Measurements from ENCODE around the gene RNF144A. TPM values are rescaled to one million over a fixed set of nuclear protein-coding genes. Genes with fewer than 3 reads are reported as not detected.

RNF144A gene
- total and polyA plus RNA-seq, 10 of the 15 experiments (the other 5 are each of a cell fraction or from before 2014, with no cell fraction given) = 0.02 to 12.1 (median 0.48) TPM; not detected in 1

GRCh38 chr2:7013471-7014160, 96.4 kb downstream of the RNF144A start:
- SMC1A ChIA-PET (ENCODE audit: uncharacterized antibody, unreplicated experiment) = interaction anchor here (1.0 to 4.9 kb wide), 20 partner anchors 14 to 186 kb away, joined by 3 to 56 read pairs (median 5); no protein-coding TSS in a partner anchor
- RAD21 ChIA-PET (ENCODE audit: unreplicated experiment) = interaction anchor here (0.6 to 3.2 kb wide), 17 partner anchors 9 to 120 kb away, joined by 3 to 32 read pairs (median 4); no protein-coding TSS in a partner anchor
- no TSS peak for BruUV-seq (replicated peaks)
- Histone ChIP-seq H3K79me2 (ENCODE audit: control insufficient read depth, insufficient read depth, low read length) (no peaks in the 10 kb centered on the region), H4K20me1 (ENCODE audit: control insufficient read depth, insufficient read depth) (no peaks in the 10 kb centered on the region), H2AFZ (ENCODE audit: control insufficient read depth, low read depth, low read length) (no peak overlapping the region), H3K9ac (ENCODE audit: control insufficient read depth, insufficient read depth, low read length) (no peak overlapping the region), H3K4me3 (no peak overlapping the region), H3K36me3 (ENCODE audit: control insufficient read depth in 2 of 2, insufficient read depth in 2 of 2, low read length in 1 of 2) (no peaks in the 10 kb centered on the region), H3K27ac (ENCODE audit: control insufficient read depth, insufficient read depth) (no peak overlapping the region), H3K9me3 (replicated peaks; ENCODE audit: control insufficient read depth, insufficient read depth, low read length) (no peaks in the 10 kb centered on the region), H3K27me3 (replicated peaks in 1 of 2; ENCODE audit: control insufficient read depth in 2 of 2, insufficient read depth in 2 of 2, low read length in 1 of 2) (no peaks in the 10 kb centered on the region; a peak in 1 of 4 replicates), H3K4me2 (ENCODE audit: control insufficient read depth, insufficient read depth) (no peak overlapping the region), H3K4me1 (ENCODE audit: control insufficient read depth, insufficient read depth, low read length) (no peaks in the 10 kb centered on the region)
- POLR2A ChIA-PET = interaction anchor here (1.1 to 1.4 kb wide), 2 partner anchors 24 to 136 kb away, joined by 3 read pairs; partner anchors contain the start of gene RSAD2
- CTCF ChIA-PET = interaction anchor here (0.8 to 6.5 kb wide), 25 partner anchors 10 to 188 kb away, joined by 3 to 107 read pairs (median 6); partner anchors contain the start of gene RNF144A
- peak; percentile 33 for ATAC-seq
- DNase-seq (ENCODE audit: low read depth, low spot score) = no peak
- in situ Hi-C loops (cut with MboI) (no loop called here), intact Hi-C loops (cut with micrococcal nuclease; ENCODE audit: unreplicated experiment) (loop anchor here (5.0 kb wide), 1 partner anchor 116 kb away; no protein-coding TSS in a partner anchor)
- no peak for FAIRE-seq
- WGBS (ENCODE audit: insufficient coverage, insufficient replicate concordance, low lambda C conversion rate, missing lambda C conversion rate) = 65% methylated on average over 3 of the region's 3 CpGs
- TF ChIP-seq RBBP5 (conservative IDR thresholded peaks at IDR 0.05) = no peak
- TF ChIP-seq EP300 (IDR thresholded peaks at IDR 0.05; ENCODE audit: borderline replicate concordance in 1 of 2, control insufficient read depth in 1 of 2, low read depth in 2 of 2, low read length in 2 of 2) = no peak
- TF ChIP-seq PRDM15 (CRISPR knock-in tag; IDR thresholded peaks at IDR 0.05) = no peak
- TF ChIP-seq RELA (IDR thresholded peaks at IDR 0.05; ENCODE audit: borderline replicate concordance, partially characterized antibody) = no peak
- TF ChIP-seq NFXL1 (IDR thresholded peaks at IDR 0.05; ENCODE audit: borderline replicate concordance) = no peak
- no peak for TF ChIP-seq NFYA (IDR thresholded peaks at IDR 0.05; ENCODE audit: borderline replicate concordance, low read depth, low read length)
- TF ChIP-seq PBX3 (IDR thresholded peaks at IDR 0.05; ENCODE audit: insufficient replicate concordance, low read depth, low read length) = no peak
- no peak for TF ChIP-seq SMAD5 (IDR thresholded peaks at IDR 0.05; ENCODE audit: low read depth)
- TF ChIP-seq ZNF622 (IDR thresholded peaks at IDR 0.05) = no peak
- no peak for TF ChIP-seq BACH1 (IDR thresholded peaks at IDR 0.05; ENCODE audit: borderline replicate concordance)
- no peak for TF ChIP-seq MXI1 (IDR thresholded peaks at IDR 0.05; ENCODE audit: low read depth, low read length)
- TF ChIP-seq ZZZ3 (IDR thresholded peaks at IDR 0.05; ENCODE audit: control insufficient read depth, insufficient read length, low read depth) = no peak
- TF ChIP-seq GATAD2B (conservative IDR thresholded peaks at IDR 0.05; ENCODE audit: low read depth) = no peak
- TF ChIP-seq E2F8 (IDR thresholded peaks at IDR 0.05; ENCODE audit: low read depth, partially characterized antibody) = no peak
